ENCODE results near the gene AZU1.
"Not testable (repeated sequence)": the region's sequence is repeated elsewhere in the genome, so short reads cannot be mapped to it uniquely, and the experiment has no call there.

Gene AZU1

GRCh38 chr19:875265-875879, 47.7 kb downstream of the AZU1 start:
- DNase-seq, result no peak

DNA sequence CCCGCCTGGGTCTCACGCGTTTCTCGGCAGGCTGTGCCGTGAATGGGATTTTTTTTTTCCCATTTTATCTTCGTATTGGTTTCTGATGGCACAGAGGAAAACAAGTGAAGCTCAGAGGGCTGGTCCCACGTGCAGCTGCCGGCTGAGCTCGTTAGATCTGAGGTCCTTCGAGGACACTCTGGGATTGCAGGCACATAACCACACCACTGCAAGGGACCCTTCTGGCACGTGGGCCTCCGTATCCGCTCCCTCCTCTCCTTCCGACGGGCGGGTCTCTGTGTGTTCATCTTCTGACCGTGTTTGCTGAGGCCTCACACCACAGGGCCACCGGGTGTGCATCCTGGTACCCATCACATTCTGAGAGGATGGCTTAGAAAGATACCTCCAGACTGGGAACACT, 48.5 kb downstream of the AZU1 start:
- no peak for DNase-seq

- no peak for DNase-seq
Measured at GRCh38 chr19:876780-877314, 49.2 kb downstream of the AZU1 start.

- not testable (repeated sequence) for DNase-seq
Measured at GRCh38 chr19:877992-878660, 50.5 kb downstream of the AZU1 start.

- not testable (repeated sequence) for DNase-seq
Measured at GRCh38 chr19:878751-879561, 51.3 kb downstream of the AZU1 start.

GRCh38 chr19:879711-880438, 52.2 kb downstream of the AZU1 start:
- no peak for DNase-seq

Measured in NCI-H1092 treated with DMSO at 0.1 percent for 48 hours (cell line).